GM12878 (cell line): ENCODE measurements around the gene PAQR5. TPM values are rescaled to one million over a fixed set of nuclear protein-coding genes. Genes with fewer than 3 reads are reported as not detected.

Experiments
- ATAC-seq: fragments of 200-7000 bp; cut with Tn5 transposase; 3 replicates; pipeline ENCODE4 v1.9.1; 2020; ENCODE audit warnings: mild to moderate bottlenecking, moderate library complexity
- BruUV-seq: library from RNA; stranded (reverse); fragments of 400-500 nt; replicated peaks from 2 replicates; lab custom pipeline; 2021; lab: Mats Ljungman, UMichigan
- CTCF ChIA-PET: fragments of 300-600 bp; sonication (Branson Sonifier 250); formaldehyde crosslinking; extraction: SDS; loops from one replicate; lab custom pipeline; 2021; ENCODE audit warnings: inconsistent platforms; lab: Yijun Ruan, JAX
- POLR2A ChIA-PET: fragments of 350-600 bp; formaldehyde crosslinking; extraction: SDS; loops from one replicate; lab custom pipeline; 2021; ENCODE audit warnings: inconsistent platforms; lab: Charles Lee
- RAD21 ChIA-PET: fragments of 300-600 bp; sonication (Branson Sonifier 250); formaldehyde crosslinking; loops from one replicate; lab custom pipeline; 2023; ENCODE audit warnings: antibody characterized with exemption; ENCODE audit not compliant: unreplicated experiment; lab: Charles Lee
- SMC1A ChIA-PET: fragments of 300-600 bp; sonication (Branson Sonifier 250); formaldehyde crosslinking; loops from one replicate; lab custom pipeline; 2023; ENCODE audit not compliant: unreplicated experiment, uncharacterized antibody; lab: Charles Lee
- DNase-seq: peaks from one replicate; pipeline ENCODE4 v3.0.0-alpha.2; 2011; ENCODE audit warnings: low read depth, low spot score
- FAIRE-seq: peaks from 3 replicates; lab custom pipeline; 2011; peaks lifted over from hg19 to GRCh38; lab: Jason Lieb, UNC
- H2AFZ ChIP-seq: 2 replicates; pipeline ENCODE4 v1.6.0; 2011; ENCODE audit warnings: low read depth, low read length, control low read depth; ENCODE audit not compliant: control insufficient read depth
- H3K27ac ChIP-seq: 2 replicates; pipeline ENCODE4 v1.5.1; 2011; ENCODE audit warnings: control low read depth; ENCODE audit not compliant: control insufficient read depth, insufficient read depth
- H3K27me3 ChIP-seq, 2 experiments: replicated peaks in 1 of 2; 2 replicates each; pipeline versions ENCODE4 v1.6.0 to v1.6.1; 2011; ENCODE audit warnings: low read length in 1 of 2; ENCODE audit not compliant: control insufficient read depth in 2 of 2, insufficient read depth in 2 of 2
- H3K36me3 ChIP-seq, 2 experiments: 2 replicates each; pipeline ENCODE4 v1.5.1; 2011; ENCODE audit warnings: low read length in 1 of 2; ENCODE audit not compliant: control insufficient read depth in 2 of 2, insufficient read depth in 2 of 2
- H3K4me1 ChIP-seq: 2 replicates; pipeline ENCODE4 v1.6.1; 2011; ENCODE audit warnings: mild to moderate bottlenecking, low read length, moderate library complexity, mixed read lengths; ENCODE audit not compliant: control insufficient read depth, insufficient read depth
- H3K4me2 ChIP-seq: 2 replicates; pipeline ENCODE4 v1.6.0; 2011; ENCODE audit warnings: control low read depth; ENCODE audit not compliant: control insufficient read depth, insufficient read depth
- H3K4me3 ChIP-seq: fragments of 200-600 bp; sonication (generic); 2 replicates; pipeline ENCODE4 v1.5.1; 2016
- H3K79me2 ChIP-seq: 2 replicates; pipeline ENCODE4 v1.6.0; 2011; ENCODE audit warnings: low read length; ENCODE audit not compliant: control insufficient read depth, insufficient read depth
- H3K9ac ChIP-seq: 2 replicates; pipeline ENCODE4 v1.8.0; 2011; ENCODE audit warnings: low read length, control low read depth, mixed read lengths; ENCODE audit not compliant: control insufficient read depth, insufficient read depth
- H3K9me3 ChIP-seq: replicated peaks from 3 replicates; pipeline ENCODE4 v1.5.1; 2011; ENCODE audit warnings: mild to moderate bottlenecking, low read length; ENCODE audit not compliant: control insufficient read depth, insufficient read depth
- H4K20me1 ChIP-seq: 2 replicates; pipeline ENCODE4 v1.6.0; 2011; ENCODE audit not compliant: control insufficient read depth, insufficient read depth
- ATF2 ChIP-seq: IDR thresholded peaks from 2 replicates; pipeline ENCODE4 v1.6.1; 2012; ENCODE audit warnings: low read length, inconsistent platforms
- ATF7 ChIP-seq: fragments of 450-650 bp; IDR thresholded peaks from 2 replicates; pipeline ENCODE4 v1.6.1; 2016; ENCODE audit warnings: low read depth, mild to moderate bottlenecking
- ESRRA ChIP-seq: IDR thresholded peaks from 2 replicates; pipeline ENCODE4 v1.6.1; 2012; ENCODE audit warnings: mild to moderate bottlenecking, low read length, improper control_type of control experiment
- EZH2 ChIP-seq: IDR thresholded peaks from 2 replicates; pipeline ENCODE4 v1.6.1; 2012; ENCODE audit warnings: low read depth, mild to moderate bottlenecking, control low read depth, inconsistent platforms, low read length, borderline replicate concordance; ENCODE audit not compliant: control insufficient read depth
- FOS ChIP-seq: IDR thresholded peaks from 3 replicates; pipeline ENCODE4 v1.6.1; 2011; ENCODE audit warnings: borderline replicate concordance; ENCODE audit not compliant: insufficient read length; ENCODE audit errors: extremely low read depth
- IRF3 ChIP-seq: fragments of 450-650 bp; IDR thresholded peaks from 2 replicates; pipeline ENCODE4 v1.6.1; 2014; ENCODE audit warnings: mild to moderate bottlenecking
- JUND ChIP-seq: IDR thresholded peaks from 2 replicates; pipeline ENCODE4 v1.6.1; 2012; ENCODE audit warnings: low read depth, mild to moderate bottlenecking, low read length, improper control_type of control experiment, moderate library complexity
- KAT2A ChIP-seq: conservative IDR thresholded peaks from 2 replicates; pipeline ENCODE4 v1.6.1; 2011; ENCODE audit warnings: low read depth, low read length; ENCODE audit not compliant: control insufficient read depth
- KDM1A ChIP-seq: fragments of 200-600 bp; sonication (generic); IDR thresholded peaks from 2 replicates; pipeline ENCODE4 v1.6.1; 2016; ENCODE audit warnings: borderline replicate concordance
- MAX ChIP-seq: IDR thresholded peaks from 2 replicates; pipeline ENCODE4 v1.6.1; 2012; ENCODE audit warnings: low read depth, low read length, improper control_type of control experiment
- MTA2 ChIP-seq: fragments of 450-650 bp; IDR thresholded peaks from 2 replicates; pipeline ENCODE4 v1.6.1; 2016; ENCODE audit warnings: low read depth, mild to moderate bottlenecking, moderate library complexity
- PAX8 ChIP-seq: fragments of 450-650 bp; IDR thresholded peaks from 2 replicates; pipeline ENCODE4 v1.6.1; 2017; ENCODE audit warnings: mild to moderate bottlenecking, moderate library complexity
- RELB ChIP-seq: fragments of 450-650 bp; IDR thresholded peaks from 2 replicates; pipeline ENCODE4 v1.6.1; 2017; ENCODE audit warnings: low read depth, mild to moderate bottlenecking, moderate library complexity
- SIN3A ChIP-seq: IDR thresholded peaks from 2 replicates; pipeline ENCODE4 v1.6.1; 2012; ENCODE audit warnings: low read depth, low read length, improper control_type of control experiment
- SMAD1 ChIP-seq: fragments of 450-650 bp; IDR thresholded peaks from 2 replicates; pipeline ENCODE4 v1.6.1; 2018; ENCODE audit warnings: mild to moderate bottlenecking, low read depth; ENCODE audit not compliant: partially characterized antibody
- STAT3 ChIP-seq: IDR thresholded peaks from 2 replicates; pipeline ENCODE4 v1.6.1; 2011; ENCODE audit warnings: low read depth, low read length, improper control_type of control experiment
- ZBTB4 ChIP-seq: fragments of 450-650 bp; formaldehyde crosslinking; IDR thresholded peaks from 2 replicates; pipeline ENCODE4 v1.4.0; 2022; ENCODE audit warnings: mild to moderate bottlenecking, moderate library complexity
- WGBS: methylation state at CpG from one replicate; pipeline ENCODE4 v1.1.6; 2016; ENCODE audit warnings: low lambda C conversion rate; ENCODE audit not compliant: insufficient replicate concordance, insufficient coverage; ENCODE audit errors: missing lambda C conversion rate; 5-methylcytosine and 5-hydroxymethylcytosine counted together
- in situ Hi-C: fragments of 300-500 bp; cut with MboI; formaldehyde crosslinking; loops from 9 replicates; pipeline ENCODE4 v1.14.3; 2018; ENCODE audit warnings: mixed read lengths
- intact Hi-C: fragments of 100-400 bp; cut with micrococcal nuclease; formaldehyde crosslinking; loops from one replicate; pipeline ENCODE4 v1.14.2; 2022; ENCODE audit not compliant: unreplicated experiment
- polyA plus RNA-seq, 11 experiments: library from polyadenylated mRNA; depleted of rRNA in 4 of 11; unstranded in 6 of 11; stranded (reverse) in 5 of 11; fragments of >200 nt; fragmentation: Nextera tagmentation in 4 of 11; fragmentation: Illumina TruSeq in 1 of 11; extraction: Ambion mirVana in 4 of 11; extraction: Trizol in 1 of 11; gene quantifications; 1 replicate in 1 of 11; 2 replicates in 10 of 11; pipeline versions ENCODE4 v1.2.1 to v1.2.3, GENCODE V29; 2011 to 2016; ENCODE audit warnings: inconsistent platforms in 2 of 11, missing spikeins in 2 of 11, low read depth in 1 of 11
- total RNA-seq, 4 experiments: library from RNA; depleted of rRNA in 3 of 4; stranded (reverse); fragments of >200 nt in 3 of 4; fragmentation: Illumina TruSeq in 1 of 4; extraction: Trizol in 1 of 4; gene quantifications; 2 replicates each; pipeline versions ENCODE4 v1.2.1 to v1.2.3, GENCODE V29; 2013 to 2021

PAQR5 gene
- total and polyA plus RNA-seq, 10 of the 15 experiments (the other 5 are each of a cell fraction or from before 2014, with no cell fraction given): 0.02 to 0.03 TPM; not detected in 8

- ChIA-PET POLR2A (no interaction called here), CTCF (no interaction called here), RAD21 (no interaction called here)
- Histone ChIP-seq H3K27ac (no peak overlapping the region), H3K9me3 (no peaks in the 10 kb centered on the region), H3K4me2 (no peak overlapping the region), H2AFZ (no peak overlapping the region), H4K20me1 (no peaks in the 10 kb centered on the region), H3K27me3 (no peaks in the 10 kb centered on the region; a peak in 2 of 4 replicates), H3K4me3 (no peak overlapping the region), H3K79me2 (no peaks in the 10 kb centered on the region), H3K4me1 (no peaks in the 10 kb centered on the region), H3K36me3 (no peaks in the 10 kb centered on the region)
- 6% methylated on average over 4 of the region's 4 CpGs for WGBS
- no TSS peak for BruUV-seq
- intact Hi-C loops: no loop called here
- ATAC-seq (no peak), FAIRE-seq (no peak), DNase-seq (no peak)
- in situ Hi-C loops: no loop called here
- TF ChIP-seq KAT2A (no peak), MAX (no peak), EZH2 (no peak), SIN3A (no peak), ATF7 (no peak), KDM1A (no peak), ZBTB4 (CRISPR knock-in tag) (no peak), IRF3 (no peak), MTA2 (no peak), PAX8 (no peak), RELB (no peak), FOS (no peak), SMAD1 (no peak), STAT3 (no peak), ATF2 (no peak), JUND (no peak), ESRRA (no peak)
- TF ChIP-seq, all 136 proteins: peak for 0
- no peak overlapping the region for H3K9ac ChIP-seq
- SMC1A ChIA-PET: no interaction called here
These were observed 60.1 kb downstream of the PAQR5 start for GRCh38 chr15:69358850-69359249.
